GM21786 (cell line): ENCODE results near the gene CXorf51B.
"Not testable (repeated sequence)": the region's sequence is repeated elsewhere in the genome, so short reads cannot be mapped to it uniquely, and the experiment has no call there.

Source experiments
- ATAC-seq: cut with Tn5 transposase; IDR thresholded peaks from one replicate; pipeline ENCODE4 v1.9.1; 2021; ENCODE audit not compliant: unreplicated experiment

Gene CXorf51B

GRCh38 chrX:146809471-146809870 lies at the start of gene CXorf51B:
Gene CXorf51B (plus strand): TSS chrX:146809771. CDS start chrX:146809792, 21 bp downstream.
- not testable (repeated sequence) for ATAC-seq

- ATAC-seq: not testable (repeated sequence)
Measured at GRCh38 chrX:146814644-146815043, 5.1 kb downstream of the CXorf51B start, which contains the start of gene CXorf51A. Gene CXorf51A (minus strand): TSS chrX:146814744. CDS start chrX:146814723, 21 bp downstream.

DNA sequence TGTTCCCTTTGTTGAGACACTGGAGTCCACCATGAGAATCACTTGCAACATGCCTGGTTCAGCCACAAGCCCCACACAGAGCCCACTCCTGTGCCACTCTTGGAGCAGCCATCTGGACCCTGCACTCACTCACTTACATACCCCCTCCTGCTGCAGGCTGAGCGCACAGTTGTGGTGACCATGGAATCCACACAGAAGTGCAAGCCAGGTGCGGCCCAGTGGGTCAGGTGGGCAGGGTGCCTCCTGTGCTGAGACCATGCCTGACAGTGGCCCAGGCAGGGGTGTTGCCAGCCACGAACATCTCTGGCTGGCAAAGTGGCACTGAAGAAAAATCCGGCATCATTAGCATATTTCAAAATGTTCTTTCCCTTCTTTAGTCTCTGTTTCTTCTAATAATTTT lies 22.4 kb downstream of the CXorf51B start:
- no peak for ATAC-seq

GRCh38 chrX:146854281-146854680 lies 44.7 kb downstream of the CXorf51B start:
- no peak for ATAC-seq
